ENCODE measurements around the gene RBM19.

Gene RBM19

GRCh38 chr12:113774526-113774925 lies 191.6 kb downstream of the RBM19 start:
- Histone ChIP-seq H3K4me3 (IDR thresholded peaks at IDR 0.05; ENCODE audit: insufficient read depth, low read depth, low read length) (no peak overlapping the region), H3K79me2 (ENCODE audit: insufficient read depth, low read depth) (no peaks in the 10 kb centered on the region), H3K27ac (no peak overlapping the region), H3K4me2 (no peak overlapping the region), H4K20me1 (ENCODE audit: insufficient read depth) (no peaks in the 10 kb centered on the region), H3K36me3 (ENCODE audit: insufficient read depth) (no peaks in the 10 kb centered on the region), H3K27me3 (ENCODE audit: insufficient read depth, low read depth) (no peaks in the 10 kb centered on the region), H3K9ac (no peak overlapping the region), H2AFZ (ENCODE audit: low read depth) (no peak overlapping the region), H3K4me1 (ENCODE audit: low read depth, poor library complexity, severe bottlenecking) (no peaks in the 10 kb centered on the region)
- TF ChIP-seq CTCF (conservative IDR thresholded peaks at IDR 0.05; ENCODE audit: low read depth, low read length): no peak

GRCh38 chr12:113772505-113773030 lies 193.6 kb downstream of the RBM19 start:
- Histone ChIP-seq H3K27me3 (ENCODE audit: insufficient read depth, low read depth) (no peaks in the 10 kb centered on the region), H3K79me2 (ENCODE audit: insufficient read depth, low read depth) (no peaks in the 10 kb centered on the region), H3K27ac (no peak overlapping the region), H4K20me1 (ENCODE audit: insufficient read depth) (no peaks in the 10 kb centered on the region), H3K4me2 (no peak overlapping the region), H3K4me1 (ENCODE audit: low read depth, poor library complexity, severe bottlenecking) (no peaks in the 10 kb centered on the region), H3K36me3 (ENCODE audit: insufficient read depth) (no peaks in the 10 kb centered on the region), H3K4me3 (IDR thresholded peaks at IDR 0.05; ENCODE audit: insufficient read depth, low read depth, low read length) (no peak overlapping the region), H3K9ac (no peak overlapping the region), H2AFZ (ENCODE audit: low read depth) (no peak overlapping the region)
- no peak for TF ChIP-seq CTCF (conservative IDR thresholded peaks at IDR 0.05; ENCODE audit: low read depth, low read length)

- Histone ChIP-seq H4K20me1 (ENCODE audit: insufficient read depth) (no peaks in the 10 kb centered on the region), H2AFZ (ENCODE audit: low read depth) (no peak overlapping the region), H3K27me3 (ENCODE audit: insufficient read depth, low read depth) (no peaks in the 10 kb centered on the region), H3K27ac (no peak overlapping the region), H3K9ac (no peak overlapping the region), H3K4me1 (ENCODE audit: low read depth, poor library complexity, severe bottlenecking) (no peaks in the 10 kb centered on the region), H3K4me3 (IDR thresholded peaks at IDR 0.05; ENCODE audit: insufficient read depth, low read depth, low read length) (no peak overlapping the region), H3K36me3 (ENCODE audit: insufficient read depth) (no peaks in the 10 kb centered on the region), H3K4me2 (no peak overlapping the region), H3K79me2 (ENCODE audit: insufficient read depth, low read depth) (no peaks in the 10 kb centered on the region)
- TF ChIP-seq CTCF (conservative IDR thresholded peaks at IDR 0.05; ENCODE audit: low read depth, low read length): no peak
These were observed 195.7 kb downstream of the RBM19 start for GRCh38 chr12:113770389-113770865.

- Histone ChIP-seq H3K4me2 (no peak overlapping the region), H3K9ac (no peak overlapping the region), H3K27ac (no peak overlapping the region), H4K20me1 (ENCODE audit: insufficient read depth) (no peaks in the 10 kb centered on the region), H3K36me3 (ENCODE audit: insufficient read depth) (no peaks in the 10 kb centered on the region), H3K79me2 (ENCODE audit: insufficient read depth, low read depth) (no peaks in the 10 kb centered on the region), H3K4me3 (IDR thresholded peaks at IDR 0.05; ENCODE audit: insufficient read depth, low read depth, low read length) (no peak overlapping the region), H3K4me1 (ENCODE audit: low read depth, poor library complexity, severe bottlenecking) (no peaks in the 10 kb centered on the region), H3K27me3 (ENCODE audit: insufficient read depth, low read depth) (no peaks in the 10 kb centered on the region), H2AFZ (ENCODE audit: low read depth) (no peak overlapping the region)
- no peak for TF ChIP-seq CTCF (conservative IDR thresholded peaks at IDR 0.05; ENCODE audit: low read depth, low read length)
These were observed 196.8 kb downstream of the RBM19 start for GRCh38 chr12:113769305-113769704.
